GM11168 (cell line): ENCODE measurements around the gene ANLN.
"Not testable (repeated sequence)": the region's sequence is repeated elsewhere in the genome, so short reads cannot be mapped to it uniquely, and the experiment has no call there.

Source experiments
- in situ Hi-C: fragments of 300-500 bp; cut with MboI; formaldehyde crosslinking; loops from one replicate; pipeline ENCODE4 v1.12.0; 2022; ENCODE audit warnings: low sequenced_read_pairs; ENCODE audit not compliant: unreplicated experiment

The ANLN gene

DNA sequence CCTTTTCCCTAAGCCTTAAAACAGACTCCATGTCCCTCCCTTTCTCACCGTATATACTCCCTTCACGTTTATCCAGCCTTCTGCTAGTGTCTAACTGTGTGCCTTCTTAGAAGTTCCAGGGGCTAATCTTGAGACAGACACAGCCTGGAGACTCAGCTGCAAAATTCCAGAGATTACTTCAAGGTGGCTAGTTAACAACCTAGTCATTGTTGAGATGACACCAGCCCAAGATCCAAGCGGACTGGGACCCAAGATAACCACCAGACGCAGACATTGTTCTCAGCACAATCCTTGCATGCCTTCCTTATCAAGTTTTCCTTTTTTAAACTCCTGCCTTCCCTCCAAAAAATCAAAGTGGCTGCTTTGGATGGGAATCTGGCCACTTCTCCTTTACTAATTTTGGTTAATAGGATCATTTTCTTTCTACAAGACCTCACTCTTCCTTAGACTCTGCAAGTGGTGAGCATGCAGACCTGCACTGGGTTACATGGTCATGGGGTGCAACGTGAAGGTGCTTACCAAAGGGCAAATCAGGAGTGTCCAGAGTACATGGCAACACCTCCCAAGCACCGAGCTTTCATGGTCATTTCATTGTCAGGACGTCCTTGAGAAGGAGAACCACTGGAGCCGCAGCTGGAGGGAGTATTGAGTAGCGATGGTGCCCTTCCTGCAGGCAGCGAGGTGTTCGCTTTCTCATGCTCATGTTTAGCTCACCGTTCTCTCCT, 69.7 kb downstream of the ANLN start:
- in situ Hi-C loops, result no loop called here

DNA sequence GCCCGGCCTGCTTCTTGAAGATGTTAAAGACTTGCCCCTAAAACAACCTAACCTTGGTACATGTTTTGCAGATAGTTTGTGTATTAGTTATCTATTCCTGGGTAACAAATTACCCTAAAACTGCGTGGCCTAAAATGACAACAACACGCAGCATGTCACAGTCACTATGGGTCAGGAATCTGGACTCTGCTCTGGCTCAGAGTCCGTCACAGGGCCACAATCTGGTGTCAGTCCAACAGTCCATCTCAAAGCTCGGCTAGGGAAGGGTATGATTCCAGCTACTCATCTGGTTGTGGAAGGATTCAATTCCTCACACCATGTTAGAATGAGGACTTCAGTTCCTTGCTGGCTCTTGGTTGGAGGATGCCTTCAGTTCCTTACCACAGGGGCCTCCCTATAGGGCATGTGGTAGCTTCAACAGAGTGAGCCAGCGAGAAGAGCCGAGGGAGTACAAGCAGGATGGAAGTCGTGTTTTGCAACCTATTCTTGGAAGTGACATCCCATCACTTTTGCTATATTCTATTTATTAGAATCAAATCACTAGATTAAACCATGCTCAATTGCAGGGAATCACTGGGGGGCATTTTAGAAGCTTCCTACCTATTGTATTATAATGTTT, 71.3 kb downstream of the ANLN start:
- in situ Hi-C loops, result no loop called here

GRCh38 chr7:36462551-36463137, 73.0 kb downstream of the ANLN start:
- in situ Hi-C loops, result no loop called here

DNA sequence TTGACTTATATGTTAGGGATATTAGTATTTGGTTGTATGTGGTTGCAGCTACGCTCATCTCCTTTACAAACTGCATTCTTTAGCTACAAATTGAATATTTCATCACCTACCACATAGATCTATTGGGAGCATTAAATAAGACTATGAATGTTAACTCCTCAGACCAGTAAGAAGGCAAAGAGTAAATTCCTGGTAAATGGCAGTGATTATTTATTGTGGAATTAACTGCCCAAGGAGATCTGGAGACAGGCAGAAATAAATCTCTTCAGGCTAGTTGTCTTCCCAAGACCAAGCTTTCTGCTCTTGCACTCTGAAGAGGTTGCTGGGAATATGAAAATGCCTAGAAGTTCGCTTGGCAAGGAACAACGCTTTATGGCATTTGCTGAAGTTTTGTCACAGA, 74.6 kb downstream of the ANLN start:
- in situ Hi-C loops, result no loop called here

DNA sequence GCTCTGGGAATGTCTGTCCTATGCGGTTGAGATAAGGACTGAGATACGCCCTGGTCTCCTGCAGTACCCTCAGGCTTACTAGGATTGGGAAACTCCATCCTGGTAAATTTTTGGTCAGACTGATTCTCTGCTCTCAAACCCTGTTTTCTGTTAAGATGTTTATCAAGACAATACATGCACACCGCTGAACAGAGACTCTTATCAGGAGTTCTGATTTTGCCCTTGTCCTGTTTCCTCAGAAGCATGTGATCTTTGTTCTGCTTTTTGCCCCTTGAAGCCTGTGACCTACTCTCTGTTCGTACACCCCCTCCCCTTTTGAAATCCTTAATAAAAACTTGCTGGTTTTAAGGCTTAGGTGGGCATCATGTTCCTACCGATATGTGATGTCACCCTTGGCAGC, 76.3 kb downstream of the ANLN start:
- in situ Hi-C loops, result not testable (repeated sequence)

GRCh38 chr7:36468370-36469101, 78.9 kb downstream of the ANLN start:
- in situ Hi-C loops, result no loop called here

DNA sequence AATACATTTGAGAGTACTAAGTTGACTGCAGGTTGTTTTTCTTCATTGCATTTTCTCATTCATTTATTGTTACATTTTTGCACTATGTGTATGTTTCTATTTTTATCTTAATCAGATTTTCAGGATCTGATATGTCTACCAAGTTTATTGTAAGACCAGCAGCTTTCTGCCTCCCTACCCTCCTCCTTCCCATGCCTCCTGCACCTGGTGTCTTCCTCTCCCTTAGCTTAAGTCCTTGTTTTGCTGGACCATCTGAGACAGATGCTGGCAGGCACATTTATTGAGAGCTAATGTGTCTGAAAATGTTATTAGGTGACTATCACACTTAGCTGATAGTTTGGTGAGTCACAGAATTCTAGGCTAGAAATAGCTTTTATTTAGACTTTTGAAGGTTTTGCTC, 79.6 kb downstream of the ANLN start:
- in situ Hi-C loops, result no loop called here

GRCh38 chr7:36472141-36472729, 82.6 kb downstream of the ANLN start:
- in situ Hi-C loops, result loop anchor here (10.0 kb wide), 1 partner anchor 703 kb away; no protein-coding TSS in a partner anchor

DNA sequence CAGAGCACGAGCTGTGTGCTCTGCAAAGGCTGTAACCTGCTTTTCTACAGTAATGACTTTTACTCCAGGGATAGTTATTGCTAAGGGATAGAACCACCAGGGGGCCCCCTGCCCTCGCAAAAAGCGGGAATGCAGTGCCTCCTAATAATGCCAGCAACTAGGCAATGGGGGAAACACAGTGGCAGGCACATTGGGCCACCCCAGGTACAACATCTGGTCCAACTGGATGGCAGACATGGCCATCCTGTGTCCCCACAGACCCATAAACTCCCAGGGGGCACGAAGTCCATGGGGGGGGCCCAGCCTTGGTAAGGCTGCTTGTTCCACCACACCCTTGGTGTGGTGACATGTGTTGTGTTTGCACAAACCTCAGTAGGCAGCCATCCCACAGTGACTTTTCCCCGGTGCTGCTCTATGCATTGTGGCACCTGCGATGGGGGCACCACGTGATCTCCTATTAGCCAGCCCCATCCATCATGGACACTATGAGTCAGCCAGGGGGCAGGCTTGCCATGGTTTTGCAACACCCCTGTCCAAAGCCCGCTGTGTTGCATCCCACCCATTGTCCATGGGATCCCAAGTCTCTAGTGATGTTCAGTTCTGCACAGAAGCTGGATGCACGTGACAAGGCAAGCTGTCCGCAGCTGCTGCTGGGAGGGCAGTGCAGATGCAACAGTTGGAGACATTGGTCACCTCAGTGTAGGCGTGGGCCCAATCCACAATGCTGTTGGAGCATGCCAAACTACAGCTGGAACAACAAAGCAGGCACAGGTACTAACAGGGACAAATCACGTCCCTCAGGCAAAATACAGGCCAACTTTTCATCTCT, 84.0 kb downstream of the ANLN start:
- in situ Hi-C loops, result loop anchor here (10.0 kb wide), 1 partner anchor 701 kb away; no protein-coding TSS in a partner anchor

- in situ Hi-C loops, result loop anchor here (10.0 to 25.0 kb wide), 2 partner anchors 188 to 700 kb away; no protein-coding TSS in a partner anchor
Observed at GRCh38 chr7:36474283-36475010, 84.8 kb downstream of the ANLN start.

DNA sequence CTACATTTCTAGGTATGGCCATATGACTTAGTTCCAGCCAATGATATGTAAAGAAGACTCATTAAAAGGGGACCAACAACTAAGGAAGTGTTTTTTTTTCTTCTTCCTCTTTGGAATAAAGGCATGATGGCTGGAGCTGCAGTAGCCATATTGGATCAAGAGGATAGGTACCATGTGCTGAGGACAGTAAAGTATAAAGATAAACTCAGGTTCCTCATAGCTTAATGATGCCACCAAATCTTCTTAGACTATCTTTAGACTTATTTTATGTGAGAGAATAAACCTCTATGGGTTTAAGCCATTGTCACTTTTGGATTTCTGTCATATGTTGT, 85.3 kb downstream of the ANLN start:
- in situ Hi-C loops, result loop anchor here (10.0 to 25.0 kb wide), 2 partner anchors 187 to 700 kb away; no protein-coding TSS in a partner anchor

GRCh38 chr7:36475381-36475780, 85.7 kb downstream of the ANLN start:
- in situ Hi-C loops, result loop anchor here (10.0 to 25.0 kb wide), 2 partner anchors 187 to 699 kb away; no protein-coding TSS in a partner anchor

GRCh38 chr7:36478745-36479144, 89.1 kb downstream of the ANLN start:
- in situ Hi-C loops, result loop anchor here (10.0 to 25.0 kb wide), 2 partner anchors 184 to 696 kb away; no protein-coding TSS in a partner anchor

DNA sequence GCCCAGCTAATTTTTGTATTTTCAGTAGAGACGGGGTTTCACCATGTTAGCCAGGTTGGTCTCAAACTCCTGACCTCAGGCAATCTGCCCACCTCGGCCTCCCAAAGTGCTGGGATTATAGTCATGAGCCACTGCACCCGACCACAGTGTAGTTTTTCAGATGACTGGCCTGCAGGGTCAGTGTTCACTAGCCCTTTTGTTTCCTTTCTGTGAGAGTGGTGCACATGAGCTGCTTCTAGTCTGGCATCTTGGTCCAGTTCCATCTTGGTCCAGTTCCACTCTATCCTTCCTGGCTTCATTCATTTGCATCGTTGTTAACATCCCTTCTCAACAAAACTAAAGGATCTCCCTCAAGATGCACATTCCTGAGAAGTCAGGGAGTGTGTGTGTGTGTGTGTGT, 94.2 kb downstream of the ANLN start:
- in situ Hi-C loops, result loop anchor here (25.0 kb wide), 1 partner anchor 178 kb away; no protein-coding TSS in a partner anchor

- in situ Hi-C loops, result loop anchor here (25.0 kb wide), 1 partner anchor 178 kb away; no protein-coding TSS in a partner anchor
Observed at GRCh38 chr7:36484265-36484664, 94.6 kb downstream of the ANLN start.

DNA sequence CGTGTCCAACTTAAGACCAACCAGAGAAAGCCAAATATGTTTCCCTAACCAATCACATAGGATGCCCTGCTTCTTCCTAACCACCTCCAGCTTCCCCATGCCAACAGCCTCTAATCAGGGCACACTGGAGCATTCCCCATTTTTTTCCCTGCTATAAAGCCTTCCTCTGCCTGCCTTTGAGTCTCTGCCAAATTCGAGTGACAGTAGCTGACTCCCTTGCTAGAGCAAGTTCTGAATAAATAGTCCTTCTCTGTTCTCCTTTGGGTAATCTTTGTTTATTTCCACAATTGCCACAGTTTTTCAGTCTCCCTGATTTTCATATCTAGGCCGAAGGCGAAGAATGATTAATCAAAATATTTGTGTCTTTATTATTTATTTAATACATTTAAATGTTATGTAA, 96.7 kb downstream of the ANLN start:
- in situ Hi-C loops, result loop anchor here (25.0 kb wide), 1 partner anchor 176 kb away; no protein-coding TSS in a partner anchor

GRCh38 chr7:36487756-36488336, 98.2 kb downstream of the ANLN start:
- in situ Hi-C loops, result loop anchor here (25.0 kb wide), 1 partner anchor 174 kb away; no protein-coding TSS in a partner anchor

GRCh38 chr7:36488672-36489071, 99.0 kb downstream of the ANLN start:
- in situ Hi-C loops, result loop anchor here (25.0 kb wide), 1 partner anchor 174 kb away; no protein-coding TSS in a partner anchor
